Endothelial cell of umbilical vein (primary cell): ENCODE data around the gene MT1HL1. TPM values are rescaled to one million over a fixed set of nuclear protein-coding genes. Genes with fewer than 3 reads are reported as not detected.

Experiments
- BruUV-seq: library from RNA; stranded (reverse); fragments of 400-500 nt; replicated peaks from 2 replicates; lab custom pipeline; 2021; lab: Mats Ljungman, UMichigan
- CTCF ChIA-PET: fragments of 300-600, 350-600 bp; sonication (Branson Sonifier 250); formaldehyde crosslinking; loops from one replicate; lab custom pipeline; 2021; ENCODE audit warnings: antibody characterized with exemption, inconsistent platforms; lab: Charles Lee
- POLR2A ChIA-PET: fragments of 300-600, 350-600 bp; sonication (Branson Sonifier 250); formaldehyde crosslinking; loops from one replicate; lab custom pipeline; 2021; ENCODE audit warnings: antibody characterized with exemption, inconsistent platforms; lab: Charles Lee
- DNase-seq: peaks from one replicate; pipeline ENCODE4 v3.0.0-alpha.2; 2011; ENCODE audit warnings: low read depth, low spot score
- FAIRE-seq: peaks from 2 replicates; lab custom pipeline; 2011; peaks lifted over from hg19 to GRCh38; lab: Jason Lieb, UNC
- H2AFZ ChIP-seq: 2 replicates; pipeline ENCODE4 v1.6.0; 2012; ENCODE audit warnings: low read depth, low read length, control low read depth, inconsistent platforms
- H3K27ac ChIP-seq: 2 replicates; pipeline ENCODE4 v1.5.1; 2011; ENCODE audit warnings: low read depth, mild to moderate bottlenecking, control low read depth, low read length, moderate library complexity; ENCODE audit not compliant: insufficient read depth
- H3K27me3 ChIP-seq, 2 experiments: 2 replicates each; pipeline versions ENCODE4 v1.6.0 to v1.6.1; 2011; ENCODE audit warnings: low read length in 2 of 2, mixed read lengths in 1 of 2; ENCODE audit not compliant: control insufficient read depth in 2 of 2, insufficient read depth in 2 of 2
- H3K36me3 ChIP-seq, 2 experiments: 2 replicates in 1 of 2; 3 replicates in 1 of 2; pipeline ENCODE4 v1.5.1; 2011; ENCODE audit warnings: low read length in 2 of 2, mild to moderate bottlenecking in 1 of 2, moderate library complexity in 1 of 2; ENCODE audit not compliant: control insufficient read depth in 2 of 2, insufficient read depth in 2 of 2; ENCODE audit errors: extremely low read depth in 1 of 2
- H3K4me1 ChIP-seq: 3 replicates; pipeline ENCODE4 v1.5.1; 2011; ENCODE audit warnings: mild to moderate bottlenecking, low read length; ENCODE audit not compliant: control insufficient read depth, insufficient read depth; ENCODE audit errors: extremely low read depth
- H3K4me2 ChIP-seq: 2 replicates; pipeline ENCODE4 v1.6.1; 2011; ENCODE audit warnings: low read length, control low read depth, mixed read lengths; ENCODE audit not compliant: insufficient read depth
- H3K4me3 ChIP-seq, 3 experiments: fragments of 200-600 bp in 1 of 3; sonication (generic), shearing (Covaris generic) in 1 of 3; replicated peaks in 1 of 3; 2 replicates each; pipeline ENCODE4 v1.5.1; 2011 to 2016; ENCODE audit warnings: control low read depth in 3 of 3, low read length in 3 of 3, mild to moderate bottlenecking in 2 of 3, inconsistent platforms in 1 of 3, low read depth in 1 of 3, moderate library complexity in 1 of 3; ENCODE audit not compliant: insufficient read depth in 1 of 3
- H3K79me2 ChIP-seq: 2 replicates; pipeline ENCODE4 v1.6.0; 2012; ENCODE audit warnings: low read length, inconsistent platforms; ENCODE audit not compliant: control insufficient read depth, insufficient read depth
- H3K9ac ChIP-seq: replicated peaks from 2 replicates; pipeline ENCODE3; 2011; ENCODE audit warnings: low read length, control low read depth; ENCODE audit not compliant: insufficient read depth; ENCODE audit errors: extremely low read depth
- H3K9me1 ChIP-seq: replicated peaks from 3 replicates; pipeline ENCODE4 v1.6.0; 2011; ENCODE audit warnings: mild to moderate bottlenecking, low read length; ENCODE audit not compliant: control insufficient read depth, insufficient read depth; ENCODE audit errors: extremely low read depth
- H3K9me3 ChIP-seq: replicated peaks from 2 replicates; pipeline ENCODE4 v1.5.1; 2012; ENCODE audit warnings: low read length, inconsistent platforms; ENCODE audit not compliant: control insufficient read depth, insufficient read depth
- H4K20me1 ChIP-seq: replicated peaks from 2 replicates; pipeline ENCODE3; 2011; ENCODE audit warnings: mild to moderate bottlenecking, low read length; ENCODE audit not compliant: control insufficient read depth, insufficient read depth; ENCODE audit errors: extremely low read depth
- CTCF ChIP-seq, 2 donors: IDR thresholded peaks; 1 replicate in 1 of 2; 2 replicates in 1 of 2; pipeline ENCODE4 v1.5.1; 2011; ENCODE audit warnings: low read length in 2 of 2, mild to moderate bottlenecking in 2 of 2, moderate library complexity in 2 of 2, control low read depth in 1 of 2, inconsistent platforms in 1 of 2, low read depth in 1 of 2; ENCODE audit not compliant: insufficient read depth in 1 of 2; ENCODE audit errors: extremely low read depth in 1 of 2
- EZH2 ChIP-seq: IDR thresholded peaks from 2 replicates; pipeline ENCODE4 v1.6.1; 2012; ENCODE audit warnings: borderline replicate concordance, low read depth, mild to moderate bottlenecking, moderate library complexity, low read length, inconsistent platforms; ENCODE audit not compliant: severe bottlenecking
- FOS ChIP-seq: IDR thresholded peaks from 2 replicates; pipeline ENCODE4 v1.6.1; 2011; ENCODE audit warnings: mild to moderate bottlenecking, low read length, moderate library complexity, borderline replicate concordance; ENCODE audit not compliant: insufficient read depth
- GATA2 ChIP-seq: IDR thresholded peaks from 2 replicates; pipeline ENCODE4 v1.7.0; 2011; ENCODE audit warnings: low read depth, mild to moderate bottlenecking, moderate library complexity, mixed read lengths, low read length; ENCODE audit not compliant: insufficient read length, insufficient read depth
- JUN ChIP-seq: IDR thresholded peaks from 2 replicates; pipeline ENCODE4 v1.6.1; 2011; ENCODE audit warnings: borderline replicate concordance, low read depth; ENCODE audit not compliant: insufficient read length, insufficient read depth
- MAX ChIP-seq: IDR thresholded peaks from 2 replicates; pipeline ENCODE4 v1.6.1; 2011; ENCODE audit not compliant: insufficient read depth, insufficient read length
- MYC ChIP-seq: IDR thresholded peaks from one replicate; pipeline ENCODE4 v1.6.1; 2011; ENCODE audit warnings: mild to moderate bottlenecking, low read depth, low read length
- POLR2A ChIP-seq: IDR thresholded peaks from 2 replicates; pipeline ENCODE4 v1.6.1; 2012; ENCODE audit warnings: low read depth, mild to moderate bottlenecking, control low read depth, low read length
- POLR2AphosphoS5 ChIP-seq: IDR thresholded peaks from 2 replicates; pipeline ENCODE4 v1.6.1; 2012; ENCODE audit warnings: low read depth, mild to moderate bottlenecking, control low read depth, low read length, moderate library complexity; ENCODE audit not compliant: insufficient read depth
- dilution Hi-C: fragments of 300-500 bp; cut with MboI; formaldehyde crosslinking; loops from one replicate; pipeline ENCODE4 v1.15.0; 2019; ENCODE audit warnings: low sequenced_read_pairs; ENCODE audit not compliant: extremely low pct_ligation_motif_present
- intact Hi-C: fragments of 100-400 bp; cut with micrococcal nuclease; formaldehyde crosslinking; loops from one replicate; pipeline ENCODE4 v1.10.0; 2022
- polyA plus RNA-seq, 4 experiments: library from polyadenylated mRNA; depleted of rRNA in 3 of 4; stranded (reverse) in 3 of 4; unstranded in 1 of 4; fragments of >200 nt; gene quantifications; 2 replicates each; pipeline versions ENCODE4 v1.2.1 to v1.2.3, GENCODE V29; 2011 to 2012; ENCODE audit warnings: missing spikeins in 1 of 4
- total RNA-seq: library from RNA; stranded (reverse); gene quantifications from 2 replicates; pipeline ENCODE4 v1.2.3, GENCODE V29; 2021

Gene MT1HL1
- total and polyA plus RNA-seq, 2 donors (not counting 3 experiments of a cell fraction or from before 2014, with no cell fraction given): not detected

- no peak overlapping the region for H3K4me2 ChIP-seq
- H3K9me3 ChIP-seq: peaks cover 10% of the 10 kb centered on the region
- H3K9me1 ChIP-seq: no peaks in the 10 kb centered on the region
- ChIA-PET CTCF (no interaction called here), POLR2A (no interaction called here)
- no peak overlapping the region for H3K4me3 ChIP-seq
- no peaks in the 10 kb centered on the region for H4K20me1 ChIP-seq
- no peak overlapping the region for H3K27ac ChIP-seq
- intact Hi-C loops (no loop called here), dilution Hi-C loops (no loop called here)
- no peaks in the 10 kb centered on the region for H3K4me1 ChIP-seq
- H3K27me3 ChIP-seq: no peaks in the 10 kb centered on the region
- H2AFZ ChIP-seq: no peak overlapping the region
- H3K79me2 ChIP-seq: no peaks in the 10 kb centered on the region
- no peak for DNase-seq
- no peak overlapping the region for H3K9ac ChIP-seq
- no peak for TF ChIP-seq GATA2
- FAIRE-seq: no peak
- no peaks in the 10 kb centered on the region for H3K36me3 ChIP-seq
- no TSS peak for BruUV-seq
Observed at GRCh38 chr1:237032029-237032428, 27.8 kb upstream of the MT1HL1 start.

- no peak overlapping the region for H3K4me3 ChIP-seq
- CTCF ChIA-PET: no interaction called here
- no peak for DNase-seq
- H3K4me1 ChIP-seq: no peaks in the 10 kb centered on the region
- POLR2A ChIA-PET: no interaction called here
- no peak overlapping the region for H3K4me2 ChIP-seq
- intact Hi-C loops (no loop called here), dilution Hi-C loops (no loop called here)
- H3K9me1 ChIP-seq: no peaks in the 10 kb centered on the region
- no peaks in the 10 kb centered on the region for H3K36me3 ChIP-seq
- H3K9ac ChIP-seq: no peak overlapping the region
- H3K27ac ChIP-seq: no peak overlapping the region
- no peaks in the 10 kb centered on the region for H3K27me3 ChIP-seq
- FAIRE-seq: no peak
- no peaks in the 10 kb centered on the region for H3K79me2 ChIP-seq
- H2AFZ ChIP-seq: no peak overlapping the region
- no TSS peak for BruUV-seq
- H3K9me3 ChIP-seq: peaks cover 10% of the 10 kb centered on the region
- no peaks in the 10 kb centered on the region for H4K20me1 ChIP-seq
- TF ChIP-seq CTCF (IDR thresholded peaks at IDR 0.05; ENCODE audit: extremely low read depth in 1 of 2, insufficient read depth in 1 of 2, low read depth in 1 of 2, low read length in 2 of 2): no peak
- TF ChIP-seq POLR2A: no peak
- TF ChIP-seq FOS: no peak
- TF ChIP-seq JUN: no peak
- no peak for TF ChIP-seq POLR2AphosphoS5
- TF ChIP-seq EZH2: no peak
- no peak for TF ChIP-seq MAX
- no peak for TF ChIP-seq GATA2
- TF ChIP-seq MYC: no peak
Observed at GRCh38 chr1:237031480-237031879, 27.2 kb upstream of the MT1HL1 start.
